HG03097 (cell line): Measurements from ENCODE around the gene ZMYM3.
A peak's percentile ranks its signal among the peaks of the same experiment; 100 is the strongest.
"Not testable (repeated sequence)": the region's sequence is repeated elsewhere in the genome, so short reads cannot be mapped to it uniquely, and the experiment has no call there.

ENCODE experiments used
- ATAC-seq: cut with Tn5 transposase; IDR thresholded peaks from one replicate; pipeline ENCODE4 v1.9.1; 2021; ENCODE audit not compliant: unreplicated experiment, low FRiP score

ZMYM3 gene

DNA sequence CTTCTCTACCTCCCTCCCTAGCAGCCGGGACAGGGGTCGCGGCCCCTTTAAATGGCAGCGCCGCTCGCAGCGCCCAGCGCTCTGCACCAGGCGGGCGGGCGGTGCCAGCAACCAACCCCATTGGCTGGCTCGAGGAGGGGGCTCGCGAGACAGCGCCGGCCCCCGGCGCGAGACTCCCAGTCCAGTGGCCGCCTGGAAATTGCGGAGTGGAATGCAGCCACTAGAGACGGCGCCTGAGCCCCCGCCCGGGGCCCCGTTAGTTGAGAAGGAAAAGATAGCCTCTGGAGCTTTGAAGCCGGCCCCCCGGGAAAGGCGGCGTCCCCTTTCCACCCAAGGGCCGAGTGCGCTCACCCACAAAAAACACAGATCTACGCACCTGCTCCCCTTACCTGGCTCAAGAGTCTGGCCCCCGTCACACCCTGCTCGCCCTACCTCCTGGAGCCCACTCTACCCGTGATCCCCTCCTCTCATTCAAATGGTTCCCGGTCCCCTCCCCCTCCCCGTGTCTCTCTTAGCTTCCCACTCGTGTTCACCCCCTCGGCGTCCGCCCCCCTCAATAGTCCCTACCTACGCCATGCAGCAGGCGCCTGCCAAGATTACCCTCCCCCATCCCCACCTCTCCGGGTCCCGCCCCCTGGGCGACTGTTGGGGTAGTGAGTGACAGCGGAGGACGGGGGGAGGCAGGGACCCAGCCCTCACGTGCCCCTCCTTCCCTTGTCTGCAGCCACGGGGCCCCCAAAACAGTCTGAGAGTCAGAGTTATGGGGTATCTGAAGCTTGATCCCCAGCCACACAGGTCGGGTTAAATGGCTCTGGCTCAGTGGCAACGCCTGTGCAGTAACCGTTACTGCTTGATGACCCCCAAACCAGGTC, at the start of gene ZMYM3:
ZMYM3 (minus strand) TSS at position 49 of the 872 bp plus-strand sequence. CDS start 885 bp downstream, outside the sequence.
- peak; percentile 63 for ATAC-seq

- no peak for ATAC-seq
Observed at GRCh38 chrX:71302461-71303213, 48.7 kb upstream of the ZMYM3 start.

- ATAC-seq = no peak
Observed at GRCh38 chrX:71301195-71301924, 47.4 kb upstream of the ZMYM3 start, which contains the start of gene ITGB1BP2. ITGB1BP2 (plus strand) TSS chrX:71301750; CDS start chrX:71301807, 57 bp downstream.

- ATAC-seq = not testable (repeated sequence)
Observed at GRCh38 chrX:71300495-71300894, 46.6 kb upstream of the ZMYM3 start.

GRCh38 chrX:71300064-71300463, 46.1 kb upstream of the ZMYM3 start:
- not testable (repeated sequence) for ATAC-seq

- ATAC-seq = no peak
Observed at GRCh38 chrX:71298119-71298518, 44.2 kb upstream of the ZMYM3 start.

- no peak for ATAC-seq
Observed at GRCh38 chrX:71296806-71297205, 42.9 kb upstream of the ZMYM3 start.

- ATAC-seq = no peak
Observed at GRCh38 chrX:71292669-71293365, 38.9 kb upstream of the ZMYM3 start.

GRCh38 chrX:71291381-71291780, 37.4 kb upstream of the ZMYM3 start:
- no peak for ATAC-seq

GRCh38 chrX:71285929-71286328, 32.0 kb upstream of the ZMYM3 start:
- ATAC-seq = no peak

GRCh38 chrX:71283403-71284143, 29.6 kb upstream of the ZMYM3 start, which contains the start of gene NONO:
NONO (plus strand) TSS chrX:71283635; CDS start chrX:71290638, 7,003 bp downstream.
- ATAC-seq = peak; percentile 87

DNA sequence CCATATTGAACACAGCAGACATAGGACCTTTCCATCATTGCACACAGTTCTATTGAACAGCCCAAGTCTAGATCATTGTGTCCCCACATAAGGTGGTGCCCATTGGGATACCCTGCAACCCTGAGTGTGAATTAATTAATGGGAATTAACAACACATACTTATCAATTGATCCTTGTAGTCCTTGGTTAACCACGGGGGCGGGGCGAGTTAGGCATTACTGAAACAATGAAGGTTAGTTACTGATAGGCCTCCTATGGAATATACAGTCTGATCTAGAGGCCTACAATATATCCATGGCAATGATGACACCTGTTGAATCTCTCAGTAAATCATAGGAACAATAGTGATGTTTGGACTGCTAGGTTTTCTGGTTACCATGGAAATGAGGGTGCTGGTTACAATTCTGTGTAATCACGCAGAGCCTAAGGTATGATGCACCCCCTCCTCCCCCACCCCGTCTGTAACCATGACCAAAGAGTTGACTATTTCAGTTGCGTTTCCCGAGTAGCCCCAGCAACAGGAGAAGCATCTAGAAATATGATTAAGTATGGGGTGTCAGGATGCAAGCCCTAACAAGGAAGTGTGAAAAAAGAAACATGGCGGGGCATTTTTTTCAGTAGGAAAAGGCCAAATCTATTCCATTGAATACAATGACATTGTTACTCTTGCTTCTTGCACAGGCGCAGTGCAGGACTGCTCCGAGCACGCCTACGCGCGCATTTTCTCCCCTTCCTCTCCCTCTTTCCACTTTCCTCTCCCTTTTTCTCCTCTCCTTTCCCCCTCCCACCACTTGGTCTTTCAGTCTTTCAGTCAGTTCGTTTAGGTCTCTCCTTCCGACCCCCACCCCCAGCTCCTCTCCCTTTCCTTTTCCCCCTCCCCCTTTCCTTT, 28.8 kb upstream of the ZMYM3 start:
- peak; percentile 27 for ATAC-seq

- ATAC-seq = not testable (repeated sequence)
Observed at GRCh38 chrX:71281300-71281699, 27.4 kb upstream of the ZMYM3 start.

DNA sequence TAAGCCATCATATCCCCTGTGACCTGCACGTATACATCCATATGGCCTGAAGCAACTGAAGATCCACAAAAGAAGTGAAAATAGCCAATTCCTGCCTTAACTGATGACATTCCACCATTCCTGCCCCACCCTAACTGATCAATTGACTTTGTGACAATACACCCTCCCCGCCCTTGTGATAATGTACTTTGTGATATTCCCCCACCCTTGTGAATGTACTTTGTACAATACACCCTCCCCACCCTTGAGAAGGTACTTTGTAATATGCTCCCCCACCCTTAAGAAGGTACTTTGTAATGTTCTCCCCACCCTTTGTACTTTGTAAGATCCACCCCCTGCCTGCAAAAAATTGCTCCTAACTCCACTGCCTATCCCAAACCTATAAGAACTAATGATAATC, 18.4 kb upstream of the ZMYM3 start:
- not testable (repeated sequence) for ATAC-seq

DNA sequence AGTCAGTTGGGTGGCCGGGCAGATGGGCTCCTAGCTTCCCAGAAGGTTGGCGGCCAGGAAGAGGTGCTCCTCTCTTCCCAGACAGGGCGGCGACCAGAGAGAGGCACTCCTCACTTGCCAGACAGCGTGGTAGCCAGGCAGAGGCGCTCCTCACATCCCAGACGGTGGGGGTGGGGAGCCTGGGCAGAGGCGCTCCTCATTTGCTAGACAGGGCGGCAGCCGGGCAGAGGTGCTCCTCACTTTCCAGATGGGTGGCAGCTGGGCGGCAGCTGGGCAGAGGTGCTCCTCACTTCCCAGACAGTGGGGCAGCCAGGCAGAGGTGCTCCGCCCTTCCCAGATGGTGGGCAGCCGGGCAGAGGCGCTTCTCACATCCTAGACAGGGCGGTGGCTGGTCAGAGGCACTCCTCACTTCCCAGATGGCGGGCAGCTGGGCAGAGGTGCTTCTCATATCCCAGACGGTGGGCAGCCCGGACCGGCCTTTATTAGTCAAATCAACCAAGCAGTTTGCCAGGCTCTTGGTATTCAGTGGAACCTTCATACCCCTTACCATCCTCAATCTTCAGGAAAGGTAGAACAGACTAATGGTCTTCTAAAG, 16.0 kb upstream of the ZMYM3 start:
- ATAC-seq = no peak

GRCh38 chrX:71268624-71269023, 14.7 kb upstream of the ZMYM3 start:
- not testable (repeated sequence) for ATAC-seq

DNA sequence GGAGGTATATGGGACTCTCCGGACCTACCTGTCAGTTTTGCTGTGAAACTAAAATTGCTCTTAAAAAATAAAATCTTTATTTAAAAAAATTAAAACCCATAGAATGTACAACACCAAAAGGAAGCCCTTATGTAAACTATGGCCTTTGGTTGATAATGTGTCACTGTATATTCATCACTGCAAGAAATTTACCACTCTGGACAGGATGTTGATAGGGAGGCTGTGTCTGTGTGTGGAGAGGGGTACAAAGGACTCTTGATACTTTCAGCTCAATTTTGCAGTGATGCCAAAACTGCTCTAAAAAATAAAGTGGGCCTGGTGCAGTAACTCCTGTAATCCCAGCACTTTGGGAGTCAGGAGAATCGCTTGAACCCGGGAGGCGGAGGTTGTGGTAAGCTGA, 2.9 kb upstream of the ZMYM3 start:
- no peak for ATAC-seq

DNA sequence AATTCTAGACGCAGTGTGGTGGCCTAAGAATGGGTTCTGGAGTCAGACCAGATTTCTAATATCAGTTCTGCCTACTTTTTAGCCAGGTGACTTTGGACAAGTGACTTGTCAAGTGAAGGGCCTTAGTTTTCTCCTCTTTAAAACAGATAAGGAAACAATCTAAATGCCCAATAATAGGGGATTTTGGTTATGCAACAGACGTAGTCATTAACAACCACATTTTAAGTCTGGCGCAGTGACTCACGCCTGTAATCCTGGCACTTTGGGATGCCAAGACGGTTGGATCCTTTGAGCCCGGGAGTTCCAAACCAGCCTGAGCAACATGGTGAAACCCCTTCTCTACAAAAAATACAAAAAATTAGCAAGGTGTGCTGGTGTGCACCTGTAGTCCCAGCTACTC, 2.1 kb upstream of the ZMYM3 start:
- ATAC-seq = no peak
